Fibroblast of the aortic adventitia (primary cell): ENCODE data around the gene VAV1. TPM values are rescaled to one million over a fixed set of nuclear protein-coding genes. Genes with fewer than 3 reads are reported as not detected.

ENCODE experiments used
- DNase-seq: peaks from one replicate; pipeline ENCODE4 v3.0.0-alpha.2; 2010; ENCODE audit warnings: low read depth
- H3K4me3 ChIP-seq: 2 replicates; pipeline ENCODE4 v1.5.1; 2011; ENCODE audit warnings: low read depth, mild to moderate bottlenecking, control low read depth, low read length, moderate library complexity
- CTCF ChIP-seq: IDR thresholded peaks from 2 replicates; pipeline ENCODE4 v1.5.1; 2011; ENCODE audit warnings: mild to moderate bottlenecking, low read length, control low read depth, inconsistent platforms; ENCODE audit not compliant: insufficient read depth
- total RNA-seq: library from RNA; depleted of rRNA; stranded (reverse); fragments of >200 nt; gene quantifications from 2 replicates; pipeline ENCODE4 v1.2.3, GENCODE V29; 2012; ENCODE audit warnings: low replicate concordance

VAV1 gene
- total RNA-seq, 1 donor: not detected

DNA sequence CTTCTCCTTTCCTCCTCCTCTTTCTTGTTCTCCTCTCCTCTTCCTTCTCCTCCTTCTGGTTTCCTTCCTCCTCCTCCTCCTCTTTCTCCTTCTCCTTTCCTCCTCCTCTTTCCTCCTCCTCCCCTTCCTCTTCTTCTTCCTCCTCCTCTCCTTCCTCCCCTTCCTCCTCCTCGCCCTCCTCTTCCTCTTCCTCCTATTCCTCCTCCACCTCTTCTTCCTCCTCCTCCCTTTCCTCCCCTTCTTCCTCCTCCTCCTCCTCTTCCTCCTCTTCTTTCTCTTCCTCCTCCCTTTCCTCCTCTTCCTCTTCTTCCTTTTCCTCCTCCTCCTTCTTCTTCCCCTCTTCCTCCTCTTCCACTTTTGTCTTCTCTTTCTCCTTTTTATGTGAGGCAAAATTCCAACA is 59.9 kb downstream of the VAV1 start:
- DNase-seq: no peak
- H3K4me3 ChIP-seq: no peak overlapping the region
- TF ChIP-seq CTCF: no peak

- no peak for TF ChIP-seq CTCF
- no peak for DNase-seq
- no peak overlapping the region for H3K4me3 ChIP-seq
Measured at GRCh38 chr19:6833166-6833790, 60.8 kb downstream of the VAV1 start.

- DNase-seq: no peak
- no peak for TF ChIP-seq CTCF
- H3K4me3 ChIP-seq: no peak overlapping the region
Measured at GRCh38 chr19:6834433-6834832, 61.9 kb downstream of the VAV1 start.

DNA sequence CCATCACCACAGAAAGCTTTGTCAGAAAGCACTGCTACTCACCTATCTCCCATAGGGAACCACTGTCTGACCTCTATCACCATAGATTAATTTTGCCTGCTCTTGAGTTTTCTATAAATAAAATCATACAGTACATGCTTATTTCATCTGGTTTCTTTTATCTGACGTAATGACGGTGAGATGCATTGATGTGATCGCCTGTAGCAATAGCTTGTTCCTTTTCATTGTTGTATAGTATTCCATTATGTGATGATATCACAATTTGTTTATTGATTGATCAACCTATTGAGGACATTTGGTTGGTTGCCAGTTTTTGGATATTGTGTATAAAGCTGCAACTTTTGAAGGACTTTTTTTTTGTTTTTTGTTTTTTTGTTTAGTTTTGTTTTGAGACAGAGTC is 63.0 kb downstream of the VAV1 start:
- DNase-seq: no peak
- no peak overlapping the region for H3K4me3 ChIP-seq
- no peak for TF ChIP-seq CTCF

GRCh38 chr19:6837525-6837924 is 65.0 kb downstream of the VAV1 start:
- no peak for DNase-seq
- no peak overlapping the region for H3K4me3 ChIP-seq
- TF ChIP-seq CTCF: no peak

- no peak for TF ChIP-seq CTCF
- H3K4me3 ChIP-seq: no peak overlapping the region
- no peak for DNase-seq
Measured at GRCh38 chr19:6838062-6838655, 65.7 kb downstream of the VAV1 start.
